OCI-LY7 (cell line): Measurements from ENCODE around the gene SATB1. TPM values are rescaled to one million over a fixed set of nuclear protein-coding genes. Genes with fewer than 3 reads are reported as not detected.

Source experiments
- BruUV-seq: library from RNA; stranded (reverse); fragments of 400-500 nt; replicated peaks from 2 replicates; lab custom pipeline; 2021; lab: Mats Ljungman, UMichigan
- CTCF ChIA-PET: fragments of 300-600 bp; sonication (Branson Sonifier 250); formaldehyde crosslinking; loops from one replicate; lab custom pipeline; 2022; ENCODE audit warnings: antibody characterized with exemption; ENCODE audit not compliant: unreplicated experiment; lab: Charles Lee
- POLR2A ChIA-PET: fragments of 300-600 bp; sonication (Branson Sonifier 250); formaldehyde crosslinking; loops from one replicate; lab custom pipeline; 2022; ENCODE audit warnings: antibody characterized with exemption; lab: Charles Lee
- DNase-seq: peaks from one replicate; pipeline ENCODE4 v3.0.0-alpha.2; 2015; ENCODE audit warnings: low spot score
- H2AFZ ChIP-seq: fragments of 200-600 bp; sonication (generic), shearing (Covaris generic); 2 replicates; pipeline ENCODE4 v1.6.1; 2014; ENCODE audit warnings: mild to moderate bottlenecking, antibody characterized with exemption, low read length, moderate library complexity
- H3K27ac ChIP-seq: fragments of 200-600 bp; sonication (generic); 2 replicates; pipeline ENCODE4 v1.5.1; 2014; ENCODE audit warnings: mixed run types, low read depth, mild to moderate bottlenecking, moderate library complexity, low read length, inconsistent platforms; ENCODE audit not compliant: poor library complexity, severe bottlenecking
- H3K36me3 ChIP-seq: fragments of 200-600 bp; sonication (generic); 2 replicates; pipeline ENCODE4 v1.6.1; 2014; ENCODE audit warnings: mild to moderate bottlenecking, antibody characterized with exemption, low read length, moderate library complexity, mixed read lengths; ENCODE audit not compliant: insufficient read depth
- H3K4me1 ChIP-seq: fragments of 200-600 bp; sonication (generic); 2 replicates; pipeline ENCODE4 v1.5.1; 2014; ENCODE audit warnings: mild to moderate bottlenecking, low read length; ENCODE audit not compliant: insufficient read depth, poor library complexity, severe bottlenecking
- H3K4me2 ChIP-seq: fragments of 200-600 bp; sonication (generic); 2 replicates; pipeline ENCODE4 v1.6.1; 2014; ENCODE audit warnings: mild to moderate bottlenecking, low read length
- H3K4me3 ChIP-seq: fragments of 200-600 bp; sonication (generic); 2 replicates; pipeline ENCODE4 v1.5.1; 2014; ENCODE audit warnings: mild to moderate bottlenecking, low read depth, low read length; ENCODE audit not compliant: poor library complexity, severe bottlenecking
- H3K79me2 ChIP-seq: fragments of 200-600 bp; sonication (generic); 2 replicates; pipeline ENCODE4 v1.6.1; 2016; ENCODE audit warnings: low read depth, mild to moderate bottlenecking, low read length, moderate library complexity, mixed read lengths; ENCODE audit not compliant: insufficient read depth
- H3K9me2 ChIP-seq: fragments of 200-600 bp; sonication (generic); 2 replicates; pipeline ENCODE4 v1.6.1; 2016; ENCODE audit warnings: mild to moderate bottlenecking, low read length, mixed read lengths; ENCODE audit not compliant: insufficient read depth
- H3K9me3 ChIP-seq: fragments of 200-600 bp; sonication (generic); 2 replicates; pipeline ENCODE4 v1.6.1; 2014; ENCODE audit warnings: mild to moderate bottlenecking, mixed run types, low read length, mixed read lengths
- H4K20me1 ChIP-seq: fragments of 200-600 bp; sonication (generic); 2 replicates; pipeline ENCODE4 v1.6.1; 2014; ENCODE audit warnings: mild to moderate bottlenecking, antibody characterized with exemption, low read length, moderate library complexity, mixed read lengths; ENCODE audit not compliant: insufficient read depth
- CTCF ChIP-seq: fragments of 200-600 bp; sonication (generic); conservative IDR thresholded peaks from 2 replicates; pipeline ENCODE4 v1.5.1; 2014; ENCODE audit warnings: mild to moderate bottlenecking, antibody characterized with exemption, low read length, moderate library complexity, mixed read lengths
- EZH2phosphoT487 ChIP-seq: fragments of 200-600 bp; sonication (generic); IDR thresholded peaks from 2 replicates; pipeline ENCODE4 v1.6.1; 2018; ENCODE audit warnings: low read depth, borderline replicate concordance, mild to moderate bottlenecking, mixed run types, antibody characterized with exemption, low read length, moderate library complexity, mixed read lengths
- intact Hi-C: fragments of 100-400 bp; cut with micrococcal nuclease; formaldehyde crosslinking; loops from one replicate; pipeline ENCODE4 v1.10.0; 2022; ENCODE audit not compliant: unreplicated experiment
- total RNA-seq, 2 experiments: library from RNA; depleted of rRNA in 1 of 2; stranded (reverse); fragments of >200 nt in 1 of 2; shearing (Covaris generic) in 1 of 2; gene quantifications; 2 replicates each; pipeline ENCODE4 v1.2.3, GENCODE V29; 2014 to 2022

SATB1 gene
- total RNA-seq, 2 experiments from 2014 or later: 2.5 to 5.6 TPM

DNA sequence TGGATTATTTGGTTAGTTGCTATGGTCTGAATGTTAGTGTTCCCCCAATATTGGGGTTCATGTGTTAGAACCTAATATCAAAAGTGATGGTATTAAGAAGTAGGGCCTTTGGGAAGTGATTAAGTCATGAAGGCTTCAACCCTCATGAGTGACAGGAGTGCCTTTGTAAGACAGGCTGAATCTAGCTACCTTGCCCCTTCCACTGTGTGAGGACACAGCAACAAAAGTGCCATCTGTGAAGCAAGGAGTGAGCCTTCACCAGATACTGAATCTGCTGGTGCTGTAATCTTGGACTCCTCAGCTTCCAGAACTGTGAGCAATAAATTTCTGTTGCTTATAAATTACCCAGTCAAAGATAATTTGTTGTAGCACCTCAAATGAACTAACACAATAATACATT is 22.6 kb upstream of the SATB1 start:
- Histone ChIP-seq H3K9me2 (no peaks in the 10 kb centered on the region), H4K20me1 (no peaks in the 10 kb centered on the region), H3K79me2 (no peaks in the 10 kb centered on the region), H3K4me3 (no peak overlapping the region), H3K9me3 (peaks cover 16% of the 10 kb centered on the region), H3K36me3 (no peaks in the 10 kb centered on the region; the same call in 1 of the 2 replicates), H3K4me1 (peaks cover 7% of the 10 kb centered on the region), H3K27ac (no peak overlapping the region), H2AFZ (no peak overlapping the region), H3K4me2 (no peak overlapping the region)
- no peak for DNase-seq
- POLR2A ChIA-PET: interaction anchor here (0.6 to 1.0 kb wide), 3 partner anchors 11 to 355 kb away, joined by 3 read pairs; no protein-coding TSS in a partner anchor
- no TSS peak for BruUV-seq
- TF ChIP-seq CTCF (no peak), EZH2phosphoT487 (no peak)
- CTCF ChIA-PET: no interaction called here
- intact Hi-C loops: no loop called here

DNA sequence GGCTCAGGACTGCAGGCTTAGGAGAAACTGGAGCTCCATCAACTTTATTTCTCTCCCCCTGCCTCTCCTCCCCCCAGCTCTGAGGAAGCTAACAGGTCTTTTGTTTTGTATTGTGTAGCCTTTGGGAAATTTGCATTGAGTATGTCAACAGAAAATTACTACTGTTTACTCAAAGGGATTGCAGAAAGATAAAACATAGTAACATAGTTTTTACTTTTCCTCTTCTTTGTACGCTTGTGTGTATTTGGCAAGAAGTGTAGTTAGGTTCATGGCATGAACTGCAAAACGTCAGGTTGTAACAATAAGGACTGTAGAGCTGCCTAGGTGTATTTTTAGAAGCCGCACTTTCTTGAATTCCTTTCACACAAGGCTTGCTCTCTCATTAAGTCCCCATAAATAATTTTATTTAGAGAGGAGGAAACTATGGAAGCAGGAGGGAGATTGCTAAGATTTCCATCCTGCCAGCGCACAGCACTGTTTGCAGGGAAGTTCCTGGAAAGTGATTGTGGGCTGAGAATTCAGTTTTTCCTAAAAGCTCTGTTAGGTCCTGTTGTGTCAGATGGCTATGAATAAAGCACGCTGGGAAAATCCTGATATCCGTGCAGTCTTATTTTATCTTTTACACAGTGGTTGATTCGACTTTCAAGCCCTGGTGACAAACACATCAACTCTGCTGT is 21.1 kb upstream of the SATB1 start:
- H3K4me3 ChIP-seq: no peak overlapping the region

More for the DNA sequence above, 21.1 kb upstream of the SATB1 start:
- Histone ChIP-seq H3K9me3 (peaks cover 16% of the 10 kb centered on the region), H3K9me2 (no peaks in the 10 kb centered on the region), H3K4me1 (peaks cover 13% of the 10 kb centered on the region), H2AFZ (no peak overlapping the region), H3K4me2 (peak overlapping the region; percentile 57; the same call in 1 of the 2 replicates), H3K27ac (no peak overlapping the region), H3K36me3 (no peaks in the 10 kb centered on the region; the same call in 1 of the 2 replicates), H4K20me1 (no peaks in the 10 kb centered on the region), H3K79me2 (no peaks in the 10 kb centered on the region)
- DNase-seq: no peak
- CTCF ChIA-PET: no interaction called here
- POLR2A ChIA-PET: interaction anchor here (0.5 to 0.7 kb wide), 2 partner anchors 349 to 1793 kb away, joined by 3 to 5 read pairs; no protein-coding TSS in a partner anchor
- intact Hi-C loops: no loop called here
- no TSS peak for BruUV-seq
- no peak for TF ChIP-seq EZH2phosphoT487
- TF ChIP-seq CTCF: no peak
